Measurements from ENCODE around the gene VSTM2A. TPM values are rescaled to one million over a fixed set of nuclear protein-coding genes. Genes with fewer than 3 reads are reported as not detected.

VSTM2A gene
- not detected in 2 replicates for total RNA-seq

GRCh38 chr7:54541669-54542625 is at the start of gene VSTM2A:
Gene VSTM2A (plus strand): TSS chr7:54542375. CDS start chr7:54542731, 356 bp downstream.

Other genes with a start within 250 kb of the VSTM2A start
- 265 and 485 TPM in 2 replicates for gene SEC61G, start 216.8 kb downstream of the VSTM2A start, total RNA-seq